Hepatocyte (in vitro differentiated cells): ENCODE results near the gene TESK1. TPM values are rescaled to one million over a fixed set of nuclear protein-coding genes. Genes with fewer than 3 reads are reported as not detected.

Experiments used
- DNase-seq: peaks from one replicate; pipeline ENCODE4 v3.0.0-alpha.2; 2016; ENCODE audit warnings: low spot score
- H2AFZ ChIP-seq: fragments of 200-600 bp; sonication (generic); 2 replicates; pipeline ENCODE4 v1.6.0; 2016; ENCODE audit warnings: antibody characterized with exemption, mild to moderate bottlenecking
- H3K27ac ChIP-seq: fragments of 200-600 bp; sonication (generic); 2 replicates; pipeline ENCODE4 v1.5.1; 2016; ENCODE audit warnings: mild to moderate bottlenecking
- H3K27me3 ChIP-seq: fragments of 200-600 bp; sonication (generic); 2 replicates; pipeline ENCODE4 v1.6.1; 2016
- H3K36me3 ChIP-seq: fragments of 200-600 bp; sonication (generic); replicated peaks from 2 replicates; pipeline ENCODE4 v1.5.1; 2016; ENCODE audit warnings: low read depth; ENCODE audit not compliant: insufficient read depth
- H3K4me1 ChIP-seq: fragments of 200-600 bp; sonication (generic); 2 replicates; pipeline ENCODE4 v1.5.1; 2016; ENCODE audit warnings: mild to moderate bottlenecking, moderate library complexity; ENCODE audit not compliant: insufficient read depth
- H3K4me2 ChIP-seq: fragments of 200-600 bp; sonication (generic); 2 replicates; pipeline ENCODE4 v1.6.0; 2016
- H3K4me3 ChIP-seq: fragments of 200-600 bp; sonication (generic); 2 replicates; pipeline ENCODE4 v1.5.1; 2016; ENCODE audit warnings: mild to moderate bottlenecking
- H3K79me2 ChIP-seq: fragments of 200-600 bp; sonication (generic); 2 replicates; pipeline ENCODE4 v1.6.0; 2017; ENCODE audit warnings: mild to moderate bottlenecking
- H3K9me2 ChIP-seq: fragments of 200-600 bp; sonication (generic); replicated peaks from 2 replicates; pipeline ENCODE4 v1.6.0; 2017; ENCODE audit warnings: mild to moderate bottlenecking; ENCODE audit not compliant: insufficient read depth
- H3K9me3 ChIP-seq: fragments of 200-600 bp; sonication (generic); 2 replicates; pipeline ENCODE4 v1.5.1; 2016; ENCODE audit warnings: low read depth, mild to moderate bottlenecking
- H4K20me1 ChIP-seq: fragments of 200-600 bp; sonication (generic); 2 replicates; pipeline ENCODE4 v1.6.0; 2016; ENCODE audit warnings: mild to moderate bottlenecking; ENCODE audit not compliant: insufficient read depth, poor library complexity, severe bottlenecking
- EZH2 ChIP-seq: fragments of 200-600 bp; sonication (generic); IDR thresholded peaks from 2 replicates; pipeline ENCODE4 v1.6.1; 2016; ENCODE audit warnings: antibody characterized with exemption, mild to moderate bottlenecking, borderline replicate concordance
- EZH2phosphoT487 ChIP-seq: fragments of 200-600 bp; sonication (generic); IDR thresholded peaks from one replicate; pipeline ENCODE4 v1.6.1; 2018; ENCODE audit warnings: antibody characterized with exemption, mild to moderate bottlenecking, low read depth, moderate library complexity; ENCODE audit not compliant: unreplicated experiment, severe bottlenecking
- WGBS: methylation state at CpG from one replicate; pipeline ENCODE4 v1.1.6; 2016; ENCODE audit warnings: low lambda C conversion rate; ENCODE audit errors: missing lambda C conversion rate; 5-methylcytosine and 5-hydroxymethylcytosine counted together
- polyA plus RNA-seq: library from polyadenylated mRNA; unstranded; fragments of >200 nt; fragmentation: Nextera tagmentation; extraction: Ambion mirVana; gene quantifications from 2 replicates; pipeline ENCODE4 v1.2.1, GENCODE V29; 2016
- total RNA-seq: library from RNA; depleted of rRNA; stranded (reverse); fragments of >200 nt; gene quantifications from 2 replicates; pipeline ENCODE4 v1.2.3, GENCODE V29; 2014
- TF ChIP-seq, protein P1 (sequence below): fragments of 200-600 bp; sonication (generic); IDR thresholded peaks from 2 replicates; pipeline ENCODE4 v1.5.1; 2016; ENCODE audit warnings: antibody characterized with exemption, mild to moderate bottlenecking; ENCODE audit not compliant: poor library complexity

The TESK1 gene
- total and polyA plus RNA-seq, 2 experiments from 2014 or later: 17.4 to 30.3 TPM

DNA sequence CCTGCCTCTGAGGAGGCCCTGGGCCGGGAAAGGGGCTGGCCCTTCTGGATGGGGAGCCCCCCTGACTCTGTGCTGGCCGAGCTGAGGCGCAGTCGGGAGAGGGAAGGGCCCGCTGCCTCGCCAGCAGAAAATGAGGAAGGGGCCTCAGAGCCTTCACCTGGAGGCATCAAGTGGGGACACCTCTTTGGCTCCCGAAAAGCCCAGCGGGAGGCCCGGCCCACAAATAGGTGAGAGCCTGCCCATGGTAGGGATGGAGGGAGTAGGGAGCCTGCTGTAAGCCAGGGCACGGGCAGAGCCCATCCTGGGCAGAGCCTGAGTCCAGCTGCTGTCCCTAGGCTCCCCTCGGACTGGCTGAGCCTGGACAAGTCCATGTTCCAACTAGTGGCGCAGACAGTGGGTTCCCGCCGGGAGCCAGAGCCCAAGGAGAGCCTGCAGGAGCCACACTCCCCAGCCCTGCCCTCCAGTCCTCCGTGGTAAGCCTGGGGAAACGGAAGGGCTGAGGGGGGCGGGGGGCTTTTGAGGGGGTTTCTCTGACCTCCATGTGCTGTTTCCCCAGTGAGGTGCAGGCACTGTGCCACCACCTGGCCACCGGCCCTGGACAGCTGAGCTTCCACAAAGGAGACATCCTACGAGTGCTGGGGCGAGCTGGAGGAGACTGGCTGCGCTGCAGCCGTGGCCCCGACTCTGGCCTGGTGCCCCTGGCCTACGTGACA is 44.3 kb upstream of the TESK1 start:
- H4K20me1 ChIP-seq: no peaks in the 10 kb centered on the region
- no peak overlapping the region for H3K4me3 ChIP-seq
- H3K4me2 ChIP-seq: no peak overlapping the region
- H3K9me3 ChIP-seq: no peaks in the 10 kb centered on the region
- 96% methylated on average over 23 of the region's 24 CpGs for WGBS
- DNase-seq: no peak
- H3K36me3 ChIP-seq: no peaks in the 10 kb centered on the region
- H3K27me3 ChIP-seq: no peaks in the 10 kb centered on the region
- no peaks in the 10 kb centered on the region for H3K4me1 ChIP-seq
- TF ChIP-seq EZH2: no peak
- no peak for TF ChIP-seq EZH2phosphoT487
- TF ChIP-seq, protein P1, sequence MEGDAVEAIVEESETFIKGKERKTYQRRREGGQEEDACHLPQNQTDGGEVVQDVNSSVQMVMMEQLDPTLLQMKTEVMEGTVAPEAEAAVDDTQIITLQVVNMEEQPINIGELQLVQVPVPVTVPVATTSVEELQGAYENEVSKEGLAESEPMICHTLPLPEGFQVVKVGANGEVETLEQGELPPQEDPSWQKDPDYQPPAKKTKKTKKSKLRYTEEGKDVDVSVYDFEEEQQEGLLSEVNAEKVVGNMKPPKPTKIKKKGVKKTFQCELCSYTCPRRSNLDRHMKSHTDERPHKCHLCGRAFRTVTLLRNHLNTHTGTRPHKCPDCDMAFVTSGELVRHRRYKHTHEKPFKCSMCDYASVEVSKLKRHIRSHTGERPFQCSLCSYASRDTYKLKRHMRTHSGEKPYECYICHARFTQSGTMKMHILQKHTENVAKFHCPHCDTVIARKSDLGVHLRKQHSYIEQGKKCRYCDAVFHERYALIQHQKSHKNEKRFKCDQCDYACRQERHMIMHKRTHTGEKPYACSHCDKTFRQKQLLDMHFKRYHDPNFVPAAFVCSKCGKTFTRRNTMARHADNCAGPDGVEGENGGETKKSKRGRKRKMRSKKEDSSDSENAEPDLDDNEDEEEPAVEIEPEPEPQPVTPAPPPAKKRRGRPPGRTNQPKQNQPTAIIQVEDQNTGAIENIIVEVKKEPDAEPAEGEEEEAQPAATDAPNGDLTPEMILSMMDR: no peak
- no peak overlapping the region for H3K27ac ChIP-seq
- H3K9me2 ChIP-seq: no peaks in the 10 kb centered on the region
- no peak overlapping the region for H2AFZ ChIP-seq
- no peaks in the 10 kb centered on the region for H3K79me2 ChIP-seq

DNA sequence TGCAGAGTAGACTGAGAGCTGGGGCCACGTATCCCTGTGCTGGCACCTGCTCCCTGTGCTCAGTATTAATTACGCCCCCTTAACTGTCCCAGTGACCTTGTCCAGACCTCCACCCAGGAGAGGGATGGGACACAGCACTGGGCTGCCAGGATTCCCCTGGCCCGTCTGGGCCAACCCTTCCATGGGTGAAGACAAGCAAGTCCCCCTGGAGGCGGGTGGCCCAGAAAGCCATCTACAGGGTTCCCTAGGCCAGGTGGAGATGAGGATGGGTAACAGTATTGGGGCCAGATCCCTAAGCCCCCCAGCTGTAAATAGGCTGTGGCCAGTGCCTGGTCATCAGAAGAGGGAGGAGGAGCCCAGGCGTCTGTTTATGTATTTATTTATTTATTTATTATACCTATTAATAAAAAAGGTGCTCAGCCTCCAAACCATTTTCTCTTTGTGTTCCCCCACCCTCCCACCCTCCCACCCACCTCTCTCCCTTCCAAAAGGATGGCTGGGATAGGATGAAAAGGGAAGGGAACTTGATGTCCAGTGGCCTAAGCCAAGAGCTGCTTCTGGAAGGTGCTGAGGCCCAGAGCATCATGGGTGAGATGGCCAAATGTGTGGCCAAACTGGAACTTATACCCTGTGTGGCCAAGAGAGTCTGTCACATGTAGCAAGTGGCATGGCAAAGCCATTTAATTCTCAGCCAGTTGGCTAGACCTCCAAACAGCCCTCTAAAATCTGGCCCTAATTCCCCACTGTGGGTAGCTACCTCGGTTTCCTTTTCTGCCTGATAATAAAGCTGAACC is 43.4 kb upstream of the TESK1 start:
- no peaks in the 10 kb centered on the region for H3K9me3 ChIP-seq
- DNase-seq: no peak
- H3K9me2 ChIP-seq: no peaks in the 10 kb centered on the region
- H3K4me2 ChIP-seq: no peak overlapping the region
- WGBS: 92% methylated on average over 6 of the region's 6 CpGs
- H2AFZ ChIP-seq: no peak overlapping the region
- no peaks in the 10 kb centered on the region for H3K79me2 ChIP-seq
- TF ChIP-seq EZH2phosphoT487 (no peak), EZH2 (no peak)
- TF ChIP-seq, protein P1: no peak
- H3K27me3 ChIP-seq: no peaks in the 10 kb centered on the region
- H3K4me1 ChIP-seq: no peaks in the 10 kb centered on the region
- no peak overlapping the region for H3K4me3 ChIP-seq
- H3K27ac ChIP-seq: no peak overlapping the region
- H3K36me3 ChIP-seq: no peaks in the 10 kb centered on the region
- no peaks in the 10 kb centered on the region for H4K20me1 ChIP-seq

DNA sequence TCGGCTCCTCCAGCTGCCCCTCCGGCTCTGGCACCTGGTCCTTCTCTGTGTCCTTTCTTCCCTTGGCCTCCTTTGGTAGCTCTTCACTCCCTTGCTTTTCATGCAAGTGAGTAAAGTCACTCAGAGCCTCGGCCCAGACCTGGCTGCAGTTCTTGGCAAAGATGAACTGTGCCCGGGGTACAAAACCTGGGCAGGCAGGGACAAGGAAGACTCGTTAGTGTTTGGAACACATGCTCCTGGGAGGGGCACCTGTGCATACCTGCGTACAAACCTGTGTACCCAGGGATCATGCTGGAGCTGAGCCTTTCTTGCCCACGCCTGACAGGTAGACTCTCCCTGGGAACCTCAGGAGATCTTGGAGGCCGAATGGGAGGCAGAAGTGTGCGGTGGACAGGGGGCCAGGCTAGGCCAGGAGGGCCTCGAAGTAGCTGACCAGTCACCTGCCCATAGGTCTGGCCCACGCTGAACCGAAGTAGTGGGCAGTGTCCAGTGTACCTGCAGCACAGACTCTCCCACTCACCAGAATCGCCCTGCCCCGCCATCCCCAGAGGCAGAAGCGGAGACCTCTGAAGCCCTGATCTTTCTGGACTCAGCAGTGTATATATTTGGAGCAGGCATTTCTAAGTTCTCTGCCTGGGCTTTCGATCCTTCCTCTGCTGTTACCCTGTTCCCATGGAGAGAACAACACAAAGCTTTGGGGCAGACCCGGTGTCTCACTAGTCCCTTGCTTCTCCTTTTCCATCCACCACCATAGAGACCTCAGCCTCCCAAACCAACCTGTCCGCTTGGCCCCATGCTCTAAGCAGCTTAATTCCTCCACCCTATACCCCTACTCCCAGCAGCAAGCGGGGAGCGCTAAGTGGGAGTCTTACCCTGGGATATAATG is 41.9 kb upstream of the TESK1 start:
- H2AFZ ChIP-seq: no peak overlapping the region
- H3K27ac ChIP-seq: no peak overlapping the region
- no peaks in the 10 kb centered on the region for H3K9me2 ChIP-seq
- no peaks in the 10 kb centered on the region for H3K79me2 ChIP-seq
- WGBS: 92% methylated on average over 20 of the region's 20 CpGs
- H4K20me1 ChIP-seq: no peaks in the 10 kb centered on the region
- H3K4me1 ChIP-seq: no peaks in the 10 kb centered on the region
- no peaks in the 10 kb centered on the region for H3K9me3 ChIP-seq
- no peak overlapping the region for H3K4me3 ChIP-seq
- no peaks in the 10 kb centered on the region for H3K36me3 ChIP-seq
- no peak for DNase-seq
- TF ChIP-seq EZH2: no peak
- TF ChIP-seq, protein P1: no peak
- no peak for TF ChIP-seq EZH2phosphoT487
- H3K27me3 ChIP-seq: no peaks in the 10 kb centered on the region
- H3K4me2 ChIP-seq: no peak overlapping the region
